Epithelial cell of proximal tubule (primary cell): ENCODE data around the gene ABCA10. TPM values are rescaled to one million over a fixed set of nuclear protein-coding genes. Genes with fewer than 3 reads are reported as not detected.

ENCODE experiments used
- DNase-seq: peaks from one replicate; pipeline ENCODE4 v3.0.0-alpha.2; 2011; ENCODE audit warnings: low read depth
- H3K4me3 ChIP-seq: 2 replicates; pipeline ENCODE4 v1.5.1; 2011; ENCODE audit warnings: low read depth, mild to moderate bottlenecking, low read length
- total RNA-seq: library from RNA; depleted of rRNA; stranded (reverse); fragments of >200 nt; gene quantifications from 2 replicates; pipeline ENCODE4 v1.2.3, GENCODE V29; 2015
- TF ChIP-seq, protein P1 (sequence below): conservative IDR thresholded peaks from 2 replicates; pipeline ENCODE4 v1.5.1; 2012; ENCODE audit warnings: low read depth, mild to moderate bottlenecking, low read length

Gene ABCA10
- total RNA-seq, 1 donor from 2014 or later, result under 0.01 TPM

DNA sequence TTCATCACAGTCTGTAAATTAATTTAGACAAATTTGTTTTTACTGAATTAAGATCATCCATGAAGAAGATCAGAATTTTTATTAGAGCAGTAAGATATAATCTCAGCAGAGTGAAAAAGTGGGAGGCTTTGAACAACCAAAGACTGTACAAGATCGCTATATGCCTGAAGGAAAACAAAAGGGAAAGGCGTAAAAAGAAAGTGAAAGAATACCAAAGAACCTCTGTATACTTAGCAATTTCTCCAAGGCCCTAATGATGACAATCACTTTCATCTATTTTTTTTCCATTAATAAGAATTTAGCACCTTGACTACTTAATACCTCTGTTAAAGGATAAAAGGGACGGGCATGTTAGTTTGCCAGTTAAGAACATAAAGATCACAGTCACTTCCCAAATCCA is 38.6 kb upstream of the ABCA10 start:
- no peak for DNase-seq
- no peak overlapping the region for H3K4me3 ChIP-seq
- TF ChIP-seq, protein P1, sequence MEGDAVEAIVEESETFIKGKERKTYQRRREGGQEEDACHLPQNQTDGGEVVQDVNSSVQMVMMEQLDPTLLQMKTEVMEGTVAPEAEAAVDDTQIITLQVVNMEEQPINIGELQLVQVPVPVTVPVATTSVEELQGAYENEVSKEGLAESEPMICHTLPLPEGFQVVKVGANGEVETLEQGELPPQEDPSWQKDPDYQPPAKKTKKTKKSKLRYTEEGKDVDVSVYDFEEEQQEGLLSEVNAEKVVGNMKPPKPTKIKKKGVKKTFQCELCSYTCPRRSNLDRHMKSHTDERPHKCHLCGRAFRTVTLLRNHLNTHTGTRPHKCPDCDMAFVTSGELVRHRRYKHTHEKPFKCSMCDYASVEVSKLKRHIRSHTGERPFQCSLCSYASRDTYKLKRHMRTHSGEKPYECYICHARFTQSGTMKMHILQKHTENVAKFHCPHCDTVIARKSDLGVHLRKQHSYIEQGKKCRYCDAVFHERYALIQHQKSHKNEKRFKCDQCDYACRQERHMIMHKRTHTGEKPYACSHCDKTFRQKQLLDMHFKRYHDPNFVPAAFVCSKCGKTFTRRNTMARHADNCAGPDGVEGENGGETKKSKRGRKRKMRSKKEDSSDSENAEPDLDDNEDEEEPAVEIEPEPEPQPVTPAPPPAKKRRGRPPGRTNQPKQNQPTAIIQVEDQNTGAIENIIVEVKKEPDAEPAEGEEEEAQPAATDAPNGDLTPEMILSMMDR, result no peak

DNA sequence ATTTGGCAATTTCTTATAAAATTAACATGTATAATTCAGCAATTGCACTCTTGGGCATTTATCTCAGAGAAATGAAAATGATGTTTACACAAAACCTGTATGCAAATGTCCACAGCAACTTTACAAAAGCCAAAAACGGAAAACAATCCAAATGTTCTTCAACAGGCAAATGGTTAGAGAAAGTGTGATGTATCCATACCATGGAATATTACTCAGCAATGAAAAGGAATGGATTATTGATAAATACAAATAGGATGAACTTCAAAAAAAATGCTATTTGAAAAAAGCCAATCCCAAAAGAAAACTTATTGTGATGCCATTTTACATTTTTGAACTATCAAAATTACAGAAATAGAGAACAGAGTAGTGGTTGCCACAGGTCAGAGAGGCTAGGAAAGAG is 37.2 kb upstream of the ABCA10 start:
- TF ChIP-seq, protein P1, result no peak
- no peak for DNase-seq
- no peak overlapping the region for H3K4me3 ChIP-seq

DNA sequence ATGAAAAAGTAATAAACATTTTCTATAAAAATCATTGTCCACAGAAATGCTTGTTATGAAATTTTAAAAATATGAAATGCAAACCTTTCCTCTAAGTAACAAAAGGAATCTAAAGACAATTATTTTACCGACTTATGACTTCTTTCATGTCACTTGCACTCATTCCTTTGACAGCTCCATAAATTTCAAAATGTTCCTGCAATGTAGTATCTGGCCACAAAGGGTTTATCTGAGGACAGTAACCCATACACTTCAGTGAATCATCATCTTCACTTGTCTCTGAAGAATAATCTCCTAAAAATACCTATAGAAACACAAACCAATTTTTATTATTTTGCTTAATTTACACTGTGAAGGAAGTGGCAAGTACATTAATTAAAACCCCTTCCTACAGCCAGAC is 25.6 kb upstream of the ABCA10 start:
- TF ChIP-seq, protein P1, result no peak
- H3K4me3 ChIP-seq, result no peak overlapping the region
- DNase-seq, result no peak

DNA sequence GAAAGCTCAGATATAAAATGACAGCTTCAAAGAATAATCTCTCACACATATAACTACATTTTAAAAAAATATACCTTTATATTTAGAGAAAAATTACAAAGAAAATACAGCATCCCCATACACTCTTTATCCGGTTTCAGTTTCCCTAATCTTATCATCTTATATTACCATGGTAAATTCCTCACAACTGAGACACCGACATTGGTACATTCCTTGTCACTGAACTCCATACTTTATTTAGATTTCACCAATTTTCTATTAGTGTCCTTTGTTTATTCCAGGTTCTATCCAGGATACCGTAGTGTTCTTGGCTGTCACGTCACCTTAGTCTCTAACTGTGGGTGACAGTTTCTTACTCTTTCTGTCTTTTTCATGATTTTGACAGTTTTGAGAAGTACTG is 22.0 kb upstream of the ABCA10 start:
- DNase-seq, result no peak
- H3K4me3 ChIP-seq, result no peak overlapping the region
- TF ChIP-seq, protein P1, result no peak

DNA sequence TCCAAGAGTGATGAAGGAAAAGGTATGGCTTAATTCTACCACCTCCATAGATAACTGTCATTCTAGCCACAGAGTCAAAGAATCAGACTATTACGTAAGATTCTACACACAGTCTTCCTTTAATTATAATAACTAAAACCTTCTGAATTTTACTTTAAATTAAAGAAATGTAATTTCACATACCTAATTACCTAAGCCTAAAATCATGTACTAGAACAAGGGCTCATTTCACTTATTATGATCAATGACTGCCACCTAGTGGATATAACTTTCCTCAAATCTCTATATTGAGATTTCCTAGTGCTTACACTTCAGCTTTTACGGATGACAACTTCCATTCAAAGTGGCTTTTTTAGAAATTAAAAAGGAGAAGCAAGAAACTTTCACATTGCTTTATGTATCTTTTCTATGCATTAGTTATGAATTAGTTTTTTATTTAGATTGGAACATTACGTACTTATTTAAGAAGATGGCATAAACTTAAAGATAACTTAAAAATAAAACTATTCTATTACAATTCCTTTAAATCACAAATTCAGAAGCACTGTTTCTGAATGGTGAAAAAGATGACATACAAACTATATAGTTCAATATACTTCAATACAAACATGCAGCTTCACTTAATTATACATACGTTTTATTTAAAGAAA is 18.2 kb upstream of the ABCA10 start:
- no peak overlapping the region for H3K4me3 ChIP-seq
- TF ChIP-seq, protein P1, result peak; percentile 63
- DNase-seq, result no peak

DNA sequence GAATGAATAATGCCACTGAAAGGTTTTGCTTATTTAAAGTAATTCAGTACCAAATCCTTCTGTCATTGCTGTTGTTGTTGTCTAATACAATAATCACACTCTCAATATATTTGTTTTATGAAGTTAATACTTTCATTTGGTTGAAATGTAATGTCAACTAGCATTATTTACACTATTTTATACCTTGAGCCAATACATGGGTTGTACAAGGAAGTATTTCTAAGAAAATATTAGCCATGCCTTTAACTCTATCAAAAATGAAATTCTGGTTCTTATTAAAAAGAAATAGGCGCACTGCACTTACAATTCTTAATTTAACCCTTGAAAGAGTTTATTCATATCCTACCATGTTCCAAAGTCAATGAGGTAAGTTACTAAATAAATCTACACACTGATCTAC is 17.6 kb upstream of the ABCA10 start:
- TF ChIP-seq, protein P1, result no peak
- DNase-seq, result no peak
- no peak overlapping the region for H3K4me3 ChIP-seq

DNA sequence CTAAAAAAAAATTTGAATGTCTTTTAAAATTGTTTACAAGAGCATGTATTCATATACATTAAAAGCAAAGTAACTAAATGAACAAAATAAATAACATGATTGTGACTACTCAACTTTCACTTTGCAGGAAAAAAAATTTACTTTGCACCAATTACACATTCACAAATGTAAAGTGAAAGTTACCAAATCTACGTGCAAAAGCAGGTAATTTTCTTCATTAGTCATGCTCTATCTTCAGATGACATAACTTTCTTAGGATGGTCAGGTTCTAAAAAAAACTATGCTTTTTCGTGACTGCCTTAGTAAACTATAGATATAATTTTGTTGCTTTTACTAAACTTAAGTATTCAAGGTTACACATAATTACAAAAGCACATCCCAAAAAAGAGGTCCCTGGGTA is 17.0 kb upstream of the ABCA10 start:
- no peak overlapping the region for H3K4me3 ChIP-seq
- TF ChIP-seq, protein P1, result no peak
- no peak for DNase-seq
